A549 (cell line): Measurements from ENCODE around the gene EPB42. TPM values are rescaled to one million over a fixed set of nuclear protein-coding genes. Genes with fewer than 3 reads are reported as not detected.
"Not testable (repeated sequence)": the region's sequence is repeated elsewhere in the genome, so short reads cannot be mapped to it uniquely, and the experiment has no call there.

Source experiments
- ATAC-seq, 2 experiments: fragments of 200-7000 bp in 1 of 2; fragments of >200 bp in 1 of 2; cut with Nextera tagmentation in 1 of 2; cut with Tn5 transposase in 1 of 2; 3 replicates each; pipeline versions ENCODE4 v1.8.0 to v1.9.1; 2018 to 2020; ENCODE audit warnings: mild to moderate bottlenecking in 1 of 2, moderate library complexity in 1 of 2
- CTCF ChIA-PET: fragments of 300-600 bp; sonication (Branson Sonifier 250); formaldehyde crosslinking; extraction: SDS; loops from one replicate; lab custom pipeline; 2021; ENCODE audit warnings: antibody characterized with exemption, inconsistent platforms; lab: Yijun Ruan, JAX
- POLR2A ChIA-PET: fragments of 350-600 bp; formaldehyde crosslinking; extraction: SDS; loops from one replicate; lab custom pipeline; 2021; ENCODE audit warnings: antibody characterized with exemption, inconsistent platforms; lab: Yijun Ruan, JAX
- DNase-seq, 2 experiments: peaks; one replicate each; pipeline versions ENCODE4 v3.0.0 to v3.0.0-alpha.2; 2011 to 2016; ENCODE audit warnings: low read depth in 1 of 2, low spot score in 1 of 2
- FAIRE-seq: peaks from 2 replicates; lab custom pipeline; 2011; peaks lifted over from hg19 to GRCh38; lab: Jason Lieb, UNC
- H3K27ac ChIP-seq, 2 experiments: fragments of >200 bp; sonication (Bioruptor Twin); formaldehyde crosslinking; 3 replicates each; pipeline ENCODE4 v1.5.1; 2016 to 2017
- H3K4me1 ChIP-seq: fragments of >200 bp; sonication (Bioruptor Twin); formaldehyde crosslinking; 3 replicates; pipeline ENCODE4 v1.6.1; 2016
- H3K4me2 ChIP-seq: fragments of >200 bp; sonication (Bioruptor Twin); formaldehyde crosslinking; 3 replicates; pipeline ENCODE4 v1.6.1; 2016
- H3K4me3 ChIP-seq: fragments of >200 bp; sonication (Bioruptor Twin); formaldehyde crosslinking; 3 replicates; pipeline ENCODE4 v1.5.1; 2016
- H3K9me3 ChIP-seq: fragments of >200 bp; sonication (Bioruptor Twin); formaldehyde crosslinking; 3 replicates; pipeline ENCODE4 v1.6.1; 2016
- BHLHE40 ChIP-seq: IDR thresholded peaks from 2 replicates; pipeline ENCODE4 v1.6.1; 2012; ENCODE audit warnings: low read depth, low read length, inconsistent platforms
- CBX2 ChIP-seq: fragments of 200-600 bp; sonication (generic); IDR thresholded peaks from 2 replicates; pipeline ENCODE4 v1.6.1; 2016; ENCODE audit warnings: low read depth, mild to moderate bottlenecking, borderline replicate concordance
- E2F6 ChIP-seq: IDR thresholded peaks from 2 replicates; pipeline ENCODE4 v1.6.1; 2012; ENCODE audit warnings: low read depth, borderline replicate concordance
- FOSB ChIP-seq: fragments of 250-450 bp; sonication (Bioruptor Pico); IDR thresholded peaks from 2 replicates; pipeline ENCODE4 v1.5.0; 2020; ENCODE audit warnings: mild to moderate bottlenecking, moderate library complexity
- FOSL2 ChIP-seq, 2 experiments: fragments of 450-650 bp in 1 of 2; fragments of >200 bp in 1 of 2; sonication (Bioruptor Twin) in 1 of 2; formaldehyde crosslinking; IDR thresholded peaks; 2 replicates each; pipeline versions ENCODE4 v1.5.0 to v1.6.1; 2016 to 2020; ENCODE audit warnings: mild to moderate bottlenecking in 1 of 2, moderate library complexity in 1 of 2
- HOXA7 ChIP-seq: fragments of 250-450 bp; sonication (Bioruptor Pico); IDR thresholded peaks from 2 replicates; pipeline ENCODE4 v1.5.0; 2020; ENCODE audit warnings: mild to moderate bottlenecking, moderate library complexity
- MYC ChIP-seq: IDR thresholded peaks from 2 replicates; pipeline ENCODE4 v1.6.1; 2012; ENCODE audit warnings: mild to moderate bottlenecking, inconsistent platforms, low read length, improper control_type of control experiment, borderline replicate concordance
- RAD21 ChIP-seq, 2 experiments: fragments of >200 bp in 1 of 2; sonication (Bioruptor Twin) in 1 of 2; formaldehyde crosslinking in 1 of 2; IDR thresholded peaks in 1 of 2; conservative IDR thresholded peaks in 1 of 2; 2 replicates in 1 of 2; 3 replicates in 1 of 2; pipeline ENCODE4 v1.6.1; 2012 to 2018; ENCODE audit warnings: inconsistent platforms in 1 of 2
- RARB ChIP-seq: fragments of 250-450 bp; sonication (Bioruptor Pico); IDR thresholded peaks from 2 replicates; pipeline ENCODE4 v1.8.0; 2021; ENCODE audit warnings: mild to moderate bottlenecking, moderate library complexity
- REST ChIP-seq: fragments of 200-600 bp; sonication (generic); IDR thresholded peaks from 2 replicates; pipeline ENCODE4 v1.6.1; 2016; ENCODE audit warnings: antibody characterized with exemption, mild to moderate bottlenecking, moderate library complexity
- SMC3 ChIP-seq: fragments of >200 bp; sonication (Bioruptor Twin); formaldehyde crosslinking; IDR thresholded peaks from 3 replicates; pipeline ENCODE4 v1.6.1; 2018; ENCODE audit warnings: inconsistent platforms
- ZNF302 ChIP-seq: fragments of 250-450 bp; sonication (Bioruptor Pico); IDR thresholded peaks from 2 replicates; pipeline ENCODE4 v1.9.0; 2021; ENCODE audit warnings: inconsistent platforms, mild to moderate bottlenecking, moderate library complexity
- ZSCAN20 ChIP-seq: fragments of 250-450 bp; sonication (Bioruptor Pico); IDR thresholded peaks from 2 replicates; pipeline ENCODE4 v1.8.0; 2022; ENCODE audit warnings: mild to moderate bottlenecking, moderate library complexity
- WGBS: methylation state at CpG from one replicate; pipeline ENCODE4 v1.1.6; 2017; ENCODE audit errors: missing lambda C conversion rate; 5-methylcytosine and 5-hydroxymethylcytosine counted together
- polyA plus RNA-seq, 4 experiments: library from polyadenylated mRNA; depleted of rRNA in 3 of 4; stranded (reverse); fragments of >200 nt; fragmentation: RNase III in 1 of 4; extraction: RNeasy Plus Mini Kit Qiagen cat#74134 plus additional on column Dnase treatment in 1 of 4; gene quantifications; 2 replicates in 3 of 4; 3 replicates in 1 of 4; pipeline ENCODE4 v1.2.3, GENCODE V29; 2011 to 2017
- TF ChIP-seq, protein P1 (sequence below): fragments of 250-450 bp; sonication (Bioruptor Pico); IDR thresholded peaks from 2 replicates; pipeline ENCODE4 v1.5.0; 2021; ENCODE audit warnings: mild to moderate bottlenecking, moderate library complexity, borderline replicate concordance
- TF ChIP-seq, protein P2 (sequence below): fragments of 250-450 bp; sonication (Bioruptor Pico); IDR thresholded peaks from 2 replicates; pipeline ENCODE4 v1.5.0; 2020; ENCODE audit warnings: low read depth, mild to moderate bottlenecking, moderate library complexity

The EPB42 gene
- polyA plus RNA-seq, 2 of the 4 experiments (the other 2 are of a cell fraction) = not detected

- H3K4me3 ChIP-seq = no peak overlapping the region
- no peak overlapping the region for H3K27ac ChIP-seq
- FAIRE-seq (no peak), DNase-seq (no peak), ATAC-seq (no peak)
- no peak for TF ChIP-seq FOSL2 (IDR thresholded peaks at IDR 0.05)
- TF ChIP-seq FOSL2 (CRISPR knock-in tag; IDR thresholded peaks at IDR 0.05) = no peak
- no peak for TF ChIP-seq E2F6
- 62% methylated on average over 5 of the region's 5 CpGs for WGBS
- H3K4me2 ChIP-seq = no peak overlapping the region
- ChIA-PET POLR2A (no interaction called here), CTCF (interaction anchor here (1.1 to 8.4 kb wide), 4 partner anchors 12 to 56 kb away, joined by 3 to 114 read pairs (median 6); no protein-coding TSS in a partner anchor)
- no peaks in the 10 kb centered on the region for H3K4me1 ChIP-seq
- H3K9me3 ChIP-seq = no peaks in the 10 kb centered on the region
Observed at GRCh38 chr15:43229977-43230376, 9.2 kb upstream of the EPB42 start.

GRCh38 chr15:43226436-43227305 lies 5.9 kb upstream of the EPB42 start:
- Histone ChIP-seq H3K4me2 (no peak overlapping the region), H3K4me1 (no peaks in the 10 kb centered on the region), H3K27ac (no peak overlapping the region), H3K9me3 (no peaks in the 10 kb centered on the region), H3K4me3 (no peak overlapping the region)
- FAIRE-seq (no peak), DNase-seq (no peak), ATAC-seq (no peak)
- ChIA-PET CTCF (interaction anchor here (1.1 to 8.4 kb wide), 15 partner anchors 9 to 558 kb away, joined by 3 to 114 read pairs (median 7); partner anchors contain the start of gene TGM5), POLR2A (interaction anchor here (0.7 kb wide), 1 partner anchor 22 kb away, joined by 3 read pairs; no protein-coding TSS in a partner anchor)
- TF ChIP-seq HOXA7 (CRISPR knock-in tag) (no peak), MYC (no peak), CBX2 (no peak), BHLHE40 (no peak), REST (no peak), FOSB (CRISPR knock-in tag) (no peak), SMC3 (no peak), ZNF302 (CRISPR knock-in tag) (no peak), RARB (CRISPR knock-in tag) (no peak), ZSCAN20 (CRISPR knock-in tag) (no peak), RAD21 (conservative IDR thresholded peaks at IDR 0.05 in 1 of 2, IDR thresholded peaks at IDR 0.05 in 1 of 2) (no peak)
- TF ChIP-seq, protein P1, sequence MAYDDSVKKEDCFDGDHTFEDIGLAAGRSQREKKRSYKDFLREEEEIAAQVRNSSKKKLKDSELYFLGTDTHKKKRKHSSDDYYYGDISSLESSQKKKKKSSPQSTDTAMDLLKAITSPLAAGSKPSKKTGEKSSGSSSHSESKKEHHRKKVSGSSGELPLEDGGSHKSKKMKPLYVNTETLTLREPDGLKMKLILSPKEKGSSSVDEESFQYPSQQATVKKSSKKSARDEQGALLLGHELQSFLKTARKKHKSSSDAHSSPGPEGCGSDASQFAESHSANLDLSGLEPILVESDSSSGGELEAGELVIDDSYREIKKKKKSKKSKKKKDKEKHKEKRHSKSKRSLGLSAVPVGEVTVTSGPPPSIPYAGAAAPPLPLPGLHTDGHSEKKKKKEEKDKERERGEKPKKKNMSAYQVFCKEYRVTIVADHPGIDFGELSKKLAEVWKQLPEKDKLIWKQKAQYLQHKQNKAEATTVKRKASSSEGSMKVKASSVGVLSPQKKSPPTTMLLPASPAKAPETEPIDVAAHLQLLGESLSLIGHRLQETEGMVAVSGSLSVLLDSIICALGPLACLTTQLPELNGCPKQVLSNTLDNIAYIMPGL (CRISPR knock-in tag) = no peak
- TF ChIP-seq, protein P2, sequence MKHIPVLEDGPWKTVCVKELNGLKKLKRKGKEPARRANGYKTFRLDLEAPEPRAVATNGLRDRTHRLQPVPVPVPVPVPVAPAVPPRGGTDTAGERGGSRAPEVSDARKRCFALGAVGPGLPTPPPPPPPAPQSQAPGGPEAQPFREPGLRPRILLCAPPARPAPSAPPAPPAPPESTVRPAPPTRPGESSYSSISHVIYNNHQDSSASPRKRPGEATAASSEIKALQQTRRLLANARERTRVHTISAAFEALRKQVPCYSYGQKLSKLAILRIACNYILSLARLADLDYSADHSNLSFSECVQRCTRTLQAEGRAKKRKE = no peak
- WGBS = 89% methylated on average over 15 of the region's 57 CpGs

GRCh38 chr15:43225950-43226255 lies 5.1 kb upstream of the EPB42 start:
- not testable (repeated sequence) for H3K4me2 ChIP-seq, H3K4me3 ChIP-seq, ATAC-seq, H3K9me3 ChIP-seq, H3K27ac ChIP-seq, FAIRE-seq, H3K4me1 ChIP-seq, DNase-seq
- ChIA-PET POLR2A (interaction anchor here (1.0 kb wide), 1 partner anchor 60 kb away, joined by 6 read pairs; no protein-coding TSS in a partner anchor), CTCF (interaction anchor here (0.7 to 8.4 kb wide), 31 partner anchors 9 to 557 kb away, joined by 3 to 114 read pairs (median 6); partner anchors contain the start of genes CCNDBP1, TGM5 and TGM7)
- 78% methylated on average over 12 of the region's 12 CpGs for WGBS
